Lower leg skin (tissue), 3 donors: ENCODE results near the gene MUS81.

Experiments
- CTCF ChIP-seq, 3 donors: fragments of 450-650 bp; IDR thresholded peaks; one replicate each; pipeline ENCODE4 v1.5.1; 2016; ENCODE audit warnings: antibody characterized with exemption in 3 of 3, mild to moderate bottlenecking in 3 of 3, moderate library complexity in 2 of 3
- POLR2A ChIP-seq, 2 donors: fragments of 450-650 bp; IDR thresholded peaks; one replicate each; pipeline ENCODE4 v1.6.1; 2016 to 2017; ENCODE audit warnings: antibody characterized with exemption in 2 of 2, mild to moderate bottlenecking in 1 of 2, moderate library complexity in 1 of 2

DNA sequence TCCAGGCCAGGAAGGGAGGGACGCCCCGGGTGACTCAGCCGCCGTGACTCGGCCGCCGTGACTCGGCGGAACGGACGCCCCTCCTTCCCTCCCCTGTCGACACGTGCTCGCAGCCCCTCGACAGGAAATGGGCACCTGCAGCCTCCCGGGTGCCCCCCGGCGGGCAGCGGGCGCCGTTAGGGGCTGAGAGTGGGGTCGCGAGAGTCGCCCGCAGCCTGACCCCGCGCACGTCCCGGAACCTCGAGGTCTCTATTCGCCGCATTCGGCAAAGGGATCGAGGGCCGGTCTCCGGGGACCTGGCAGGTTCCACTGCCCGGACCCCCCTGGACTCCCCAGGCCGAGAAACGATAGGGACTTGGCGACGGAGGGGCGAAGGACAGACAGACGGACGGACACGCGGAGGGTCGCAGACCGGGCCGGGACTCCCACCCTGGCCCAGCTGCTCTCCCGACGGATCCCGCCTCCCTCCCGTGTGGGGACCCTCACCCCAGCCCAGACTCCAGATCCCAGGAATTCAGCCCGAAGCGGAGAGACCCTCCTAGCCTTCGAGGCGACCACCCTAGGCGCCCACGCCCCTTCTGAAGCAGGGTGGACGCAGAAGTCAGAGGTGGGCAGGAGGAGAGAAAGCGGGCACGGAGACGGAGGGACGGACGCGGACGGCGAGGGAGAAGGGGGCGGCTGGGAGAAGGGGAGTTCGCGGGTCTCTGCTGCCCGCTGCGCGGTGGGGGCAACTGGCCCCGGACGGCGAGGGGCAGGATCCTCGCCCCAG is 39.3 kb downstream of the MUS81 start:
- TF ChIP-seq CTCF (IDR thresholded peaks at IDR 0.05), result no peak
- no peak for TF ChIP-seq POLR2A (IDR thresholded peaks at IDR 0.05)
